ENCODE measurements around the gene CTBP2.
"Not testable (repeated sequence)": the region's sequence is repeated elsewhere in the genome, so short reads cannot be mapped to it uniquely, and the experiment has no call there.

Gene CTBP2

DNA sequence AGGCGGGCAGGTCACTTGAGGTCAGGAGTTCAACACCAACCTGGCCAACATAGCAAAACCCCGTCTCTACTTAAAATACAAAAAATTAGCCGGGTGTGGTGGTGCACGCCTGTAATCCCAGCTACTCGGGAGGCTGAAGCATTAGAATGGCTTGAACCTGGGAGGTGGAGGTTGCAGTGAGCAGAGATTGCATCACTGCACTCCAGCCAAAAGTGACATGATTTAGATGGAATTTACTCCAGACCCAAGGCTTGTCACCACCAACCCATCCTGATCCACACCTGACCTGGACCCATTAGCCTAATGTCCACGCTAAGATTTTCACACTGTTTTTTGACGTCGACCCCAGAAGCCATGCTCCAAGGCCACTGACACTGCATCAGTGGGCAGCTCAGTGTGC is 101.0 kb downstream of the CTBP2 start:
- DNase-seq: not testable (repeated sequence)

DNA sequence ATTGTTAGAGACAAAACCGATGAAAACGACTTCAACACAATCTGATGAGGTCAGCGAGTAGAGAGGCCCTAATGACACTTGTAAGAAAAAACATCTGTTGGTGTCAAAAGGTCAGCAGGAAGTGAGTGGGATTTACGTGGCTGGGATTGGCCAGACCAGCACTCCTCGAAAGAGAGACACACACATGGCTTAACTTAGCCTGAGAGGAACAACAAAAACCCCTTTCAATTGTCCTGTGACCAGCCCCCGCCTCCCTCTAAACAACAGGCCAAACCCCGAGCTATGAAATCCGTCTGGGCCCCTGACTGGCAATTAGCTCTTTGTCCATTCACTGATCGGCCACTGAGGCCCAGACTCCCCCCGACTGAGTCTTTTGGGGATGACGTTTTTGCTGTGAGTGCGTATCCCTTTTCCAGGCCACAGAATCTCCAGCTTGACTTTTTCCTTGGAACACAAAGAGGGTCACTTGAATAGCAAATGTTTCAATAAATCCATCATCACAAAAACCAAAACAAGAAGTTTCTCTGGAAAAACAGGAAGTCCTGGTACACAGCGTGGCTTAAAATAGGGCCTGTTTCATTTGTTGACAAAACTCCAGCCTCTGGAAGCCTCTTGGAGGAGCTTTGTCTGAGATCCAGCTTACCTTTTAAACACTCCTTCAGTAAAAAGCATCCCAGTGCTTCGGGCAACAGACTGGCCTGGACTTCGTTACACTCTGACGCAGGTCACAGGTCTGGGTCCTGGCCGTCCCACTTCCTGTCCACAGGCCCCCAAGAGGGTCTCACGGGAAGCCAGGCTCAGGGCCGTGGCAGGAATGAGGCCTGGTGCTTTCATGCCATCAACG is 103.0 kb downstream of the CTBP2 start:
- DNase-seq: no peak

DNA sequence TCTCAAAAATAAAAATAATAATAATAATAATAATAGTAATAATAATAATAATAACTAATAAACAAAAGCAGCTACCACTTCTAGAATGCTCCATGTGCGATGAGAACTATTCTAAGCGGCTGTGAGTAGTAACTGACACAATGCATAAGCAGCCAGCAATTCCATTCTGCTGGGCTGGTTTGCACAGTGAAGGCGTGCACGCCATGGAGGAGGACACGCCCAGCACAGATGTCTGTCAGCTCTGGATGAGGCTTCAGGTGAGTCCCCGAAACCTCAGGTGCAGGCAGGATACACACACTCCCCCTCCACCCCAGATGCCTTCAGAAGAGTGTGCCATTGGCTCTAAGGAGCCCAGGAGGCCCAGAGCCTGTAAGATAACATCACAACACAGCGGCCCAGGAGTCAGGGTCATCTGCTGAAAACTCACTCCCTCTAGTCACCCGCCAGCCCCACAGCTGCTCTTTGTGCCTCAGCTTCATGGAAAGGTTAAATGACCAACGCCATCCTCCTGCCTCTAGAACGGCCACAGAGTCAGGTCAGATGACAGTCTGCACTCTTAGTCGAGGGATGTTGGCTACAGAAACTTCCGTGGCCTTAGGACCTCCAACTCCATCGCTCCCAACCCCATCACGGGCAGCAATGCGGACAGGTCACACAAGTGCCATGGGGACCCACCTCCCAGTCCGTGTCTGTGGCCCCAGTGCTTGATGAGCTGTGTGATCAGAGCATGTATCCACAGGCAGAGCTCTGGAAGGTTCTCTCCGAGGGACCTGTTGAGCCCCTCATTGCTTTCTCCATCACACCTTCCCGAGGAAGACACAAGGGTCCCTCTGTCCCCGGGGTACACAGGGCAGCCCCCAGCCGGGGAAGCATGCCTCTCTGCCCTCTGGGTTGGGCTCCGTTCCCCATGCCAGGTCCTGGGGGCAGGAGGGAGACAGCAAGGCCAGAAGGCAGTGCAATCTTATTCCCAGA is 103.9 kb downstream of the CTBP2 start:
- DNase-seq: no peak

DNA sequence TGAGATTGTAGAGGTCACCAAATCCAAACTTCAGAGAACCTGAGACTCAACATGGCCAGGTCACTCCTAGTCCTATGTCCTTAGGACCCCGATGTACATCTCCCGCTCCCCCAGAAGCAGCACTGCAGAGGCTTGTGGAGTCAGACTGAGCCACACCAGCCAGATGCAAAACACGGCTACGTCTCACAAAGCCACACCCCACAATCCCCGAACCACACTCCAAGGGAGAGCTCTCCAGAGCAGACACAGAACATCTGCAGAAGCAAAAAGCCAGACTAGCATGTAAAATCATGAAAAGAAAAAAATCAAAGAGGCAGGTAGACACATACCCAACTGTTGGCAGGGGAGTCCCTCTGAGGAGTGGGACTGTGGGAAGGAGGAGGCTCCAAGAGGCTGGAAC is 104.9 kb downstream of the CTBP2 start:
- no peak for DNase-seq

DNA sequence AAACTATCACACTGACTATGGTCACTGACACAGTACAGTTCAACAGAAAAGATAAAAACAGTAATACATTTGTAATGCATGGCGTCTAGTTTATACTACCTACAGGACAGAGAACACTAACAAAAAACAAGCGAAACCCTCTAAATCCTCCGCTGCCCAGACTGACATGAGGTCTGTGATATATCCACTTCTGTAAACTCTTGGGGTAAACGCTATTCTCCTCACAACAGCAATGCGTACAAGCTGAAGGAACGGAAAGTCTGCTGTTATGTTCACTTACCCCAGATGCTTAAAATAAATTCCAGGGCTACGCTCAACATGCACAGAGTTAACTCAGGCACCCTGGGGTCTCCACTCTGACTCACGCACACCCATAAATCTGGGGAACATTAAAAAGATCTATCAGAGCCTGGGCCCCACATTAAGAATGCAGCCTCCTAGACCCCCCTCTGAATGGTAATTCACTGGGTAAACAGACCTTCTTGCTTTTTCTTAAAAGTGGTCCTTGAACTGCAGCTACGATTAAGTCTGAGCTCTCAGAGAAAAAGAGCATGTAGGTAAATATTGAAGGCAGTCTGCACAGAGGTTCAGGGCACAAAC is 105.6 kb downstream of the CTBP2 start:
- DNase-seq: no peak

DNA sequence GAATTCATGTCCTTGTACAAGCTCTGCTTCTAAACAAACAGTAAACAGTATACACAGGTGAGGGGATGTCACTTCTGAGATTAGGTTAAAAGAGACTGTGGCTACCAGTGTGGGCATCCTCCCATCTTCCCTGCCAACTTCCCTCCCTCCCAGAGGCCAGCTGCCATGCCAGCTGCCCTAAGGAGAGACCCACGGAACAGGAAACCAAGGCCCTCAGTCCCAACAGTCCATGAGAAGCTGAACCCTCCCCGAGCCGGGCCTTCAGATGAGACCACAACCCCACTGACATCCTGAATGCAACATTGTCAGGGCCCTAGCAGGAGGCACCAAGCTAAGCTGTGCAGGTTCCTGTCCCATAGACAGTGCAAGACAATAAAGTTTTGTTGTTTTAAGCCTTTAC is 106.1 kb downstream of the CTBP2 start:
- no peak for DNase-seq

DNA sequence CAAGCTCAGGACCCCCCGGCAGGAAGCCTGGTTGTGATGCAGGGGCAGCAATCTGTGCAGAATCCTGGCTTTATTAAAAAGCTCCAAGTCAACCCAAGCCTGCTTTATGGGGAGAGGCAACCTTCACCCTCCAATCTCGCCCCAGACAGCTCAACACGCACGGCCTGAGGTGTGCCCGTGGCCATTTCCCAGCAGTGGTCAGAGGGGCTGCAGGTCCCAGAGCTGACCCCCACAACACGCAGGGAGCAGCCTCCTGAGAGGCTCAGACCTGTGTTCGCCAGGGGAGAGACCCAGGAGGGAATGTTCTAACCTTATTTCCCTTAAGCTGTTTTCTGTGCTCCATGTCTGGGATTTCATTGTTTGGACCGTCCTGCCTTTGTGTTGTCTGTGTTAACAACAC is 108.2 kb downstream of the CTBP2 start:
- DNase-seq: no peak

DNA sequence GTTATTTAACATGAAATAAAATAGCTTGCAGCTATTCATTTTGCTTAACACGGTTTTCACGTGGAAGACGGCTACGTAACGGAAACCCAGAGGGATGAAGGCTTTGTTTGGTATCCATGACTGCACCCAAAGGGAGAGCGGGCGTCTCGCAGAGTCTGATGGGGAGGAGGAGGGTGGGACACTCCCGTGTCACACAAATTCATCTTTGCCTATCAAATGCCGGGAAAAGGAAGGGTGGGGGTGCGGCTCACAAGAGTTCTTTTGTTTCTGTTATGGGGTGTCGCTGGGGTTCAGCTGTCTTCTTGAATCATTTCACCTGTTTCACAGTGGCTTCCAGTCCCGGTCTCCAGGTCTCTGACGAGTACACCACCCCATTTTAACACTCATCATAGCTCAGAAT is 110.0 kb downstream of the CTBP2 start:
- no peak for DNase-seq

DNA sequence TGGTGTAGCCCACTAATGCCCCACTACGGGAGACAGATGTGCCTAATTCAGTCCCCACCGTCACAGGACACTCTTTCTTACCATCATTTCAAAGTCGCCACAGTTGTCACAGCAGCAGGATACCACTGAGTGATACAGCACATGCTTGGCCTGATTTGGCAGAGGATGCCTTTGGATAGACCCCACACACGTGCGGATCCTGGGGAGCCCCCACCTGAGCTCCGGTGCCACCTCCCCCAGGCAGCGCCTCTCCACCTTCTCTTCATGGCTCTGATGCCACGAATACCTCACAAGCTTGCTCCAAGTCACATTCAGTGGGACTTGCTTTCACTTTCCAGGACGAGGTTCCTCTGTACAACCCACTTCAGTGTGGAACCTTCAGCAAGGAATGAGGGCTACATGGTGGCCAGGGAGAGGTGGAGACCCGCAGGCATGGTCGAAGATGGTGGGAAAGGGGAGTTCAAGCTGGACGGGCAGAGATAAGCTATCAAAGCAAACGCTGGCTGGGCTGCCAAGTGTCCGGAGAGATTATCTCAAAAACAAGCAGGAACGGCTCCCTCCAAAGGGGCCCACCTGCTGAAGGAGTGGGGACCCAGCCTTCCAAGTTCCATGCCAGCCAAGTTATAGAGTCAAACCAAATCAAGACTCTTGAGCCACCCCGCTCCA is 111.0 kb downstream of the CTBP2 start:
- no peak for DNase-seq

DNA sequence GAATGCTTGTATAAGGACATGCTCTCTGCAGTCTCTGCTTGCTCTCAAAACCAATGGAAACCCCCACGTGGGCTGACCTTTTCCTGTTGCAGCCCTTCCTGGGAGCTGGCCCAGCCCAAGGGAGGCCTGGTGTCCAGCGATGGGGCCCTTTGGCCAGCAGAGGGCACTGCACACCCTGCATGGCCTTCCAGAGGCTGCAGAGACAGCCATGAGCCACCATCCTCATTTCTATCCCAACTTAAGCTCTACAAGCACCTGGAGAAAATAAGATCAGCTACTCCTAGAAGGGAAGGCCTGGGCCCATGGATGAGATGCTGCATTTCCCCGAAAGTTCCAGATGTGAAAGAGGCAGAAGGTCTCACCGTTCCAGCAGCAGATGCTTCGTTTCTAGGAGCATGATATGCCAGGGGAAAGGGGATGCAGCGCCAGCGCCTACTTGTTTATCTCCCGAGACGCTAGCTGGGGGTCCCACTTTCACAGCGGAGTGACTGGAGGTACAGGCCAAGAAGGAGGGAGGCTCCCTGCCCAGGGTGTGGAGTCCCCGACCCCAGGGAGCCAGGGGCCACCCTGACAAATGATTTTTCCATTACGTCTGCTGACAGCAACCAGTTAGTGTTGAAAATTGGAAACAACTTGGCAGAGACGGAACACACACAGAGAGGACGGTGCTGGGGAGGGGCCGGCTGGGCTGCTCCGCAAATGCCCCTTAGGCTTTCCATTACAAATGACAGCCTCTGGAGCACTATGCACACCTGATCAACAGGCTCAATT is 112.1 kb downstream of the CTBP2 start:
- peak; percentile 5 for DNase-seq

DNA sequence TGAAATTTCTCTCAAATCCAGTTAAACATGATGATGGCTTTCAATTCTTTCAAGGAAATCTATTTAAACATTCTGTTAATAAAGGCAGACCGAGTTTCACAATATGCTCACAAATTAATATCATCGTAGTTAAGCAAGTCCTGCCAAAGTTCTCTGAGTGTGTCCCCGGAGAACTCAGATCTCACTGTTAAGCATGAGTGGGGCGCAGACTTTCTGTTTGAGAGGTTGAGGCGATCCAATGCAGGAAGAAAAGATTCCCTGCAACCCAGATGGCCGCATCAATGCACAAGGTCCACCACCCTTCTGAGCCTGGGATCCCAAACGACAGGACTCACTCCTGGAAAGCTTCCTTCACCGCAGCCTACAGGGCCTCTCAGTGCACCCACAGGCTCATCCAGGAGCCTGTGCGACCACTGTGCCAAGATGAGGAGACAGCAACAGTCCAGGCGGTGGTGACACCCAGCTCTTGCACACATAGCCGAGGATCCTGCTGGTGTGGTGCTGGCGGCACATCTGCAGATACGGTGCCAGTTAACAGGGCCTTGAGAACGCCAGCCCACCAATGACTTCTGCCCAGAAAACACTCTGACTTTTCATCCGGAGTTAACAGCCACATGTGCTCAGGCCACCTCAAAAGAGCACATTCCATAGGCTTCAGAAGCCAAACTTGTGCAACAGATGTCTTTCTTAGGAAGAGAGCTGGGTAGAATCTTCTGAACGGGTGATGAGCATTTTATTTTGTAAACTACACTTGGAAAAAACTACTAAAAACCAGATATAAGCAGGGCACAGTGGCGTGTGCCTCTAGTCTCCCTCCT is 116.3 kb downstream of the CTBP2 start:
- DNase-seq: no peak

DNA sequence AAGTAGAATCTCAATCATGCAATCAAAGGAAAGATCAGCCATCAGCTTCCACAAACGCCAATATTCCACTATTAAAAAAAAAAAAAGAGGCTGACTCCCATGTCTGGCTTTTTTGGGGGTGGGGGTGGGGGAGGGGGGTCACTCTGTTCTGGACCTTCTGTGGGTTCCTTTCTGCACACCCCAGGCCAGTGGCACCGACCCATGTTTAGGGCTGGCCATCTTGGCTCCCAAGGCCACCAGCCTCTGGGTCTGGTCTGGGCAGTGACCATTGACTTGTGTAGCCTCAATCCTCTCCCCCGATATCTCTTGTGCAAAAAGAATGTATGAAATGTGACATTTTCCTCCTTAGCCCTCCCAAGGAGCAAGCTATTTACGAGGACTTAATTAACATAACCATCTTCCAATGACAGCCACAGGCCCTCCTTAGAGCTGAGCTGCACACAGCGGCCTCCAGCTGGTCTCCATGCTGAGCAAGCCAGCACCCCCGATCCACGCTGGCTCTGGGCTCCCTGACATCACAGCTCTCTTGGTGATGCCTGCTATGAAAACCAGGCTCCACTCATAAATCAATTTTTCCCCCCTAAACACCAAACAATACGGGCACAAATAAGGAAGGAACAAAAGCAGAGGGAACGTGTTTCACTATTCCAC is 118.4 kb downstream of the CTBP2 start:
- DNase-seq: no peak

DNA sequence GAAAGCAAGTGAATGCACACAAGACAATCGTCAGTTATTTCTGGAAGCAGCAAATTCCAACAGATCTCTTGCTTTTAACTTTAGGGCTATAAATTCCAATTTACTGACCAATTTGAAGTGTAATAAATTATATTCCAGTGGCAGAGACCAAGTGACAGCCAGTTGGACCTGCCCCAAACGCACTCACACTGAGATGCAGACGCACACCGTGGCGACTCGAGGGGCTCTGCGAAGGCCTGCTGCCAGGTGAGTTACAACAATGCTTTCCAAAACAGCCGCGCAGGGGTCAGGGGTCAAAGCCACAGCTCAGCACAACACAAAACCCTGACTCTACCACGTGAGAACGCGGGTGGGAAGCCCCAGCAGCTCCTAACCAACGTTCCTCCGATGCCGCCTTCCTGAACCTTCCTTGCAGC is 121.0 kb downstream of the CTBP2 start:
- no peak for DNase-seq

DNA sequence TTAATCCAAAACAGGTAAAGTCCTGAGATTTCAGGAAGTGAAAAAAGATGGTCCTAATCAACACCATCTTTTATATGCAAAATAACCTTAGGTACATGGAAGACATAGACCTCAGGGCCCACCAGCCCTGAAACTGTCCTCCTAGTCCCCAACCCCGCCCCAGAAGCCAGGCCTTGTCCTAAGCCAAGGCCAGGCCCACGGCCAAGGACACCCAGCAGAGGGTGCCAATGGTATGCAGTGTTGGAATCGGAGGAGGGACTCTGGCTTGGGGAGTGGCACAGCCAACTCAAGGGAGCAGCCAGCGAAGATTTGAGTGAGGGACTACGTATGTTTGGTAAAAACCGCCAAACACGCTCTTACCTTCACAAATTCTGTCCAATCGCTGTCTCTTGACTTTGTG is 121.7 kb downstream of the CTBP2 start:
- DNase-seq: no peak

DNA sequence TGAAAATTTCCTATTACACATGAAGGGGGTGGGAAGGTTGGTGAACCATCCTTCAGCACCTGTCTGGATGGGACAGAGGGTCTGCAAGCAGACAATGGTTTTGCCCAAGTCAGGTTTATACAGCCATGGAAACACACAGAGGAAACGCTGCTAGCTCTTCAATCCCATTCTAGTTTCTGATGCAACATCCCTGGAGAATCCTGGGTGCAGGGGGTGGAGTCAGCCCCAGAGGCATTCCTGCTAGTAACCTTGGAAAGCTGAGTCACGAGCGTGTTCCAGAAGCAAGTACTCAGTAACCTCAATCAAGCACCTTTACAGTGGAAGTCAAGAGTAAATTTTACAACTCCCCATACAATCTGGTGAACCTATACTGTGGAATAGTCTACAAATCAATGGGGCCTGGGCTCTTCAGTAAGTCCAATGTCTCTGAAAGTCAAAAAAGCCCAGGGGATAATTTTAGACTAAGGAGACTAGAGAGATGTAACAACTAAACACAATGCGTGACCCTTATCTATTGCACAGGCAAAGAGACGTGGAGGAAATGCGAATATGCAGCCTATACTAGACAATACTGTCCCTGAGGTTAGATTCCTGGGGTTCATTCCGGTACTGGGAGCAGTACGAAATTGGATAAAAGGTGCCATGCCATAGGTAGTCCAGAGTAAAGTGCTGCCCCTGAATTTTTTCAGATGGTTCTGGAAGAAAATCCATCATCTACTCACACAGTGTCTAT is 123.1 kb downstream of the CTBP2 start:
- no peak for DNase-seq

DNA sequence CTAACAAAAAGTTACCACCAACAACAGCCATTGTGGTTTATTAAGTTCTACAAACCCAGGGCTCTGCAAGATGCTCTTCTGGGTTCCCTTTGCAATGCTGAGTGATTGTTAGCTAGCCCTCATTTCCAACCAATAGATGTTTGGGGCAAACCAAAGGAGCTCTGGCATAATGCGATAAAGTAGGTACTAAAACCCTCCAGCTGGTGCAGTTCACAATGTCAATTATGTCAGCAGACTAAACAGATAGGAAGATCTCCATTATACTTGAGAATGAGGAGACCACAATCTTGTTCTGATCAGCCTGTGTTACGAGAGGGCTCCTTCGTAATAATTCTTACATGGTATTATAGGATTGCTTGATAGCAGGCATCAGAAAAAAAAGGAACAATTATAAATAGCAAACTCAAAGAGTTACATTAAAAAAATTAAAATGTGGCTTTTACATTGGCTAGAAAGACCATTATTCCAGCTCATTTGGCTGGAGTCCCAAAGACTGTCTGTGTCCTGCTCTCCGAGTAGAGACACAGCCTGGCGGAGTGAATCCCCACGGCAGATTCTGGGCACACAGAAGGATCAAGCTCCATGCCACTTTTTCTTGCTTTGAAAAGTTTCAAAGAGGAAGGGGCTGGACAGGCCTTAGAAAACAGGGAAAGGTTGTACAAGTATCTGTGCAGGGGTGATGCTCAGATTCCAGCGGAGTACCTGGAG is 124.6 kb downstream of the CTBP2 start:
- no peak for DNase-seq

DNA sequence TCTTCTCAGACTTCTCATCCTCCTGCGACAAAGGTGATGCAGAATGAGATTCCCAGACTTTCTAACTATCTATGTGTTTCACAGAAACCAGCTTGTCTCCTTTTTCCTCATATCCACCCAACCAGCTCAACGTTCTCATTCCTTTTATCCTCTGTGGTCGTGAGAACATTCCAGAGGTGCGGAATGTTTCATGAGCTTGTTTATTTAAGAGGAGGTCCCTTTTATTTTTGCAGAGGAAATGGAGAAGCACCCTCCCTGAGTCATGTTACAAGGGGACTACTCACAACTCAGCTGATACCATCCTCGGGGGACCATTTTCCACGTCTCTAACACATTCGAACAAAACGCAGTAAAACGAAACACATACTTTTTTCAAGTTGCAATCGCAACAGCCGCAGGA is 125.2 kb downstream of the CTBP2 start:
- DNase-seq: no peak

DNA sequence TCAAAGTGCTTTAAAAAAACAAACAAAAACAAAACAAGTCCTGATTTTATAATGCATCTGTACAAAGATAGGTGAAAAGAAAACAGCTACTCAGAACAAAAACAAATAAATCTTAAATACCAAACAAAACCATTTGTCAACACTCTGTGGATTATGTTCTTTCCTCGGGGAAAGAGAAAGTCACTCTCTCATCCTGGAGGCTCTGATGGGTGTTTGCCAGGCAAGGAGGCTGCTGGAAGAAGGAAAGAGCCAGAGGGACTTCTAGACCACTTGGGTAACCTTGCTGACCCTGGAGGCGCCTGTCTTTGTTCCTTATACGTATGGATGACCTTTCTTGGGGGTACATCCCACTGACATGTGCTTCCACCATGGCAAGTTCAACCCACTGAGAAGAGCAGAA is 125.7 kb downstream of the CTBP2 start:
- DNase-seq: no peak

Measured in DMS 273 treated with DMSO at 0.1 percent for 48 hours (cell line).